Adrenal gland (tissue), 5 donors: ENCODE data around the gene CRYGA.

ENCODE experiments used
- CTCF ChIP-seq, 6 experiments: fragments of 450-650 bp in 4 of 6; fragments of 200-600 bp in 2 of 6; sonication (generic) in 1 of 6; IDR thresholded peaks; 1 replicate in 5 of 6; 2 replicates in 1 of 6; pipeline versions ENCODE4 v1.5.1 to v1.8.0; 2016 to 2021; ENCODE audit warnings: antibody characterized with exemption in 6 of 6, mild to moderate bottlenecking in 2 of 6, moderate library complexity in 1 of 6
- POLR2A ChIP-seq, 2 donors: fragments of 450-650 bp; IDR thresholded peaks; one replicate each; pipeline ENCODE4 v1.6.1; 2017; ENCODE audit warnings: antibody characterized with exemption in 2 of 2, mild to moderate bottlenecking in 2 of 2, moderate library complexity in 1 of 2
- donor health status: DM: no; HTN: no; CAD: no.

GRCh38 chr2:208112969-208113368 is 50.4 kb downstream of the CRYGA start:
- TF ChIP-seq CTCF (IDR thresholded peaks at IDR 0.05) = no peak
- no peak for TF ChIP-seq POLR2A (IDR thresholded peaks at IDR 0.05)
